ENCODE data around the gene CISD3. TPM values are rescaled to one million over a fixed set of nuclear protein-coding genes. Genes with fewer than 3 reads are reported as not detected.

CISD3 gene, protein sequence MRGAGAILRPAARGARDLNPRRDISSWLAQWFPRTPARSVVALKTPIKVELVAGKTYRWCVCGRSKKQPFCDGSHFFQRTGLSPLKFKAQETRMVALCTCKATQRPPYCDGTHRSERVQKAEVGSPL
- 59.0 to 90.7 TPM (median 77.4 TPM) in 5 replicates for total RNA-seq (2022; extraction: Qiagen RNA extraction)

GRCh38 chr17:38729886-38730525 is at the start of gene CISD3:
TSS of gene CISD3 (plus strand) at chr17:38730341. CDS start at chr17:38730359, 18 bp downstream.

GRCh38 chr17:38704606-38705522 is 25.3 kb upstream of the CISD3 start, which contains the start of gene MLLT6:
TSS of gene MLLT6 (plus strand) at chr17:38705273. CDS start at chr17:38705633, 360 bp downstream.

GRCh38 chr17:38748149-38748891 is 18.2 kb downstream of the CISD3 start, which contains the start of gene PCGF2:
TSS of gene PCGF2 (minus strand) at chr17:38748336. CDS start at chr17:38740402, 7,934 bp downstream.

GRCh38 chr17:38752308-38753070 is 22.3 kb downstream of the CISD3 start, which contains the start of gene PSMB3:
TSS of gene PSMB3 (plus strand) at chr17:38752741. CDS start at chr17:38752827, 86 bp downstream.

Other genes with a start within 250 kb of the CISD3 start
- 1.6 to 3.3 TPM (median 2.4 TPM) in 5 replicates for gene SRCIN1, start 124.4 kb upstream of the CISD3 start, total RNA-seq (2022; extraction: Qiagen RNA extraction)
- 10.8 to 13.3 TPM (median 12.0 TPM) in 5 replicates for gene EPOP, start 55.4 kb upstream of the CISD3 start, total RNA-seq (2022; extraction: Qiagen RNA extraction)
- 17.9 to 33.0 TPM (median 27.6 TPM) in 5 replicates for gene MLLT6, start 25.1 kb upstream of the CISD3 start, total RNA-seq (2022; extraction: Qiagen RNA extraction)
- gene PCGF2, start 18.0 kb downstream of the CISD3 start, total RNA-seq (2022; extraction: Qiagen RNA extraction), result 27.1 to 65.8 TPM (median 62.0 TPM) in 5 replicates
- gene PSMB3, start 22.4 kb downstream of the CISD3 start, total RNA-seq (2022; extraction: Qiagen RNA extraction), result 364 to 413 TPM (median 395 TPM) in 5 replicates
- 34.5 to 51.8 TPM (median 49.3 TPM) in 5 replicates for gene PIP4K2B, start 69.2 kb downstream of the CISD3 start, total RNA-seq (2022; extraction: Qiagen RNA extraction)
- gene CWC25, start 95.0 kb downstream of the CISD3 start, total RNA-seq (2022; extraction: Qiagen RNA extraction), result 22.2 to 25.8 TPM (median 23.1 TPM) in 5 replicates
- 2,325 to 3,037 TPM (median 2,389 TPM) in 5 replicates for gene RPL23, start 123.4 kb downstream of the CISD3 start, total RNA-seq (2022; extraction: Qiagen RNA extraction)
- gene LASP1, start 139.7 kb downstream of the CISD3 start, total RNA-seq (2022; extraction: Qiagen RNA extraction), result 235 to 302 TPM (median 293 TPM) in 5 replicates
- gene FBXO47, start 237.1 kb downstream of the CISD3 start, total RNA-seq (2022; extraction: Qiagen RNA extraction), result not detected in 5 replicates